Stomach smooth muscle (tissue), 2 donors: Measurements from ENCODE around the gene ARAP1.
A peak's percentile ranks its signal among the peaks of the same experiment; 100 is the strongest.

Experiments used
- H3K27ac ChIP-seq: one replicate; pipeline ENCODE4 v1.7.0; 2013; ENCODE audit warnings: mild to moderate bottlenecking, low read length, inconsistent platforms
- H3K27me3 ChIP-seq, 2 donors: one replicate each; pipeline ENCODE4 v1.7.0; 2013; ENCODE audit warnings: low read length in 2 of 2; ENCODE audit not compliant: insufficient read depth in 2 of 2, control insufficient read depth in 1 of 2
- H3K36me3 ChIP-seq, 2 donors: one replicate each; pipeline ENCODE4 v1.7.0; 2013; ENCODE audit warnings: low read length in 2 of 2; ENCODE audit not compliant: control insufficient read depth in 2 of 2, insufficient read depth in 2 of 2
- H3K4me1 ChIP-seq: one replicate; pipeline ENCODE4 v1.7.0; 2013; ENCODE audit warnings: low read length; ENCODE audit not compliant: control insufficient read depth, insufficient read depth
- H3K4me3 ChIP-seq, 2 donors: one replicate each; pipeline ENCODE4 v1.7.0; 2013; ENCODE audit warnings: low read length in 2 of 2
- H3K9ac ChIP-seq, 2 donors: one replicate each; pipeline ENCODE4 v1.7.0; 2013; ENCODE audit warnings: low read length in 2 of 2, mild to moderate bottlenecking in 1 of 2
- H3K9me3 ChIP-seq, 2 donors: one replicate each; pipeline ENCODE4 v1.7.0; 2013; ENCODE audit warnings: low read length in 2 of 2; ENCODE audit not compliant: control insufficient read depth in 2 of 2
- donor health status: healthy.
- donor health status: Pancreatic carcinoma.

The ARAP1 gene

GRCh38 chr11:72727521-72727920 lies 24.7 kb downstream of the ARAP1 start:
- Histone ChIP-seq H3K9ac (no peak overlapping the region), H3K27ac (no peak overlapping the region), H3K4me3 (no peak overlapping the region), H3K9me3 (no peaks in the 10 kb centered on the region), H3K4me1 (peaks cover 18% of the 10 kb centered on the region), H3K36me3 (no peaks in the 10 kb centered on the region), H3K27me3 (no peaks in the 10 kb centered on the region)

- no peaks in the 10 kb centered on the region for H3K27me3 ChIP-seq
- H3K4me3 ChIP-seq = no peak overlapping the region
- H3K36me3 ChIP-seq = no peaks in the 10 kb centered on the region
- no peaks in the 10 kb centered on the region for H3K9me3 ChIP-seq
- no peak overlapping the region for H3K27ac ChIP-seq
- H3K4me1 ChIP-seq = peaks cover 22% of the 10 kb centered on the region
- H3K9ac ChIP-seq = no peak overlapping the region
Observed at GRCh38 chr11:72726266-72727220, 25.7 kb downstream of the ARAP1 start.

GRCh38 chr11:72725724-72726028 lies 26.5 kb downstream of the ARAP1 start:
- Histone ChIP-seq H3K27ac (no peak overlapping the region), H3K36me3 (no peaks in the 10 kb centered on the region), H3K27me3 (no peaks in the 10 kb centered on the region), H3K4me3 (no peak overlapping the region), H3K9ac (no peak overlapping the region), H3K9me3 (no peaks in the 10 kb centered on the region), H3K4me1 (peaks cover 30% of the 10 kb centered on the region)

GRCh38 chr11:72724851-72725723 lies 27.1 kb downstream of the ARAP1 start:
- peaks cover 35% of the 10 kb centered on the region for H3K4me1 ChIP-seq
- no peaks in the 10 kb centered on the region for H3K36me3 ChIP-seq
- H3K27me3 ChIP-seq = no peaks in the 10 kb centered on the region
- H3K27ac ChIP-seq = no peak overlapping the region
- H3K9ac ChIP-seq = no peak overlapping the region
- H3K9me3 ChIP-seq = no peaks in the 10 kb centered on the region
- no peak overlapping the region for H3K4me3 ChIP-seq

GRCh38 chr11:72724021-72724551 lies 28.1 kb downstream of the ARAP1 start:
- Histone ChIP-seq H3K27ac (no peak overlapping the region), H3K4me1 (peaks cover 45% of the 10 kb centered on the region), H3K9ac (no peak overlapping the region), H3K9me3 (no peaks in the 10 kb centered on the region), H3K27me3 (no peaks in the 10 kb centered on the region), H3K36me3 (no peaks in the 10 kb centered on the region), H3K4me3 (no peak overlapping the region)

GRCh38 chr11:72723508-72723907 lies 28.7 kb downstream of the ARAP1 start:
- peaks cover 0 to 2% of the 10 kb centered on the region in 2 donors for H3K36me3 ChIP-seq

GRCh38 chr11:72722050-72722748 lies 30.0 kb downstream of the ARAP1 start:
- Histone ChIP-seq H3K4me3 (peak overlapping the region; percentile 91 to 93), H3K9ac (peak overlapping the region; percentile 86 to 88), H3K9me3 (no peaks in the 10 kb centered on the region), H3K27me3 (no peaks in the 10 kb centered on the region), H3K36me3 (peaks cover 2 to 3% of the 10 kb centered on the region in 2 donors), H3K27ac (peak overlapping the region; percentile 69), H3K4me1 (peaks cover 51% of the 10 kb centered on the region)

More at GRCh38 chr11:72723508-72723907, 28.7 kb downstream of the ARAP1 start:
- Histone ChIP-seq H3K27me3 (no peaks in the 10 kb centered on the region), H3K4me3 (no peak overlapping the region), H3K4me1 (peaks cover 51% of the 10 kb centered on the region), H3K9ac (no peak overlapping the region), H3K27ac (no peak overlapping the region), H3K9me3 (no peaks in the 10 kb centered on the region)

- no peaks in the 10 kb centered on the region for H3K9me3 ChIP-seq
- peaks cover 56% of the 10 kb centered on the region for H3K4me1 ChIP-seq
- H3K27ac ChIP-seq = peak overlapping the region; percentile 69
- peak overlapping the region; percentile 91 to 93 for H3K4me3 ChIP-seq
- H3K9ac ChIP-seq = peak overlapping the region; percentile 86 to 88
- H3K27me3 ChIP-seq = no peaks in the 10 kb centered on the region
- peaks cover 3% of the 10 kb centered on the region in 2 donors for H3K36me3 ChIP-seq
Observed at GRCh38 chr11:72721689-72722049, 30.5 kb downstream of the ARAP1 start.

GRCh38 chr11:72721276-72721675 lies 30.9 kb downstream of the ARAP1 start:
- no peaks in the 10 kb centered on the region for H3K27me3 ChIP-seq
- peak overlapping the region; percentile 69 for H3K27ac ChIP-seq
- H3K4me1 ChIP-seq = peaks cover 60% of the 10 kb centered on the region
- peak overlapping the region; percentile 86 to 88 for H3K9ac ChIP-seq
- no peaks in the 10 kb centered on the region for H3K9me3 ChIP-seq
- H3K4me3 ChIP-seq = peak overlapping the region; percentile 91 to 93
- H3K36me3 ChIP-seq = peaks cover 3% of the 10 kb centered on the region in 2 donors

GRCh38 chr11:72720784-72721183 lies 31.4 kb downstream of the ARAP1 start:
- Histone ChIP-seq H3K27me3 (no peaks in the 10 kb centered on the region), H3K4me1 (peaks cover 61% of the 10 kb centered on the region), H3K36me3 (peaks cover 3% of the 10 kb centered on the region in 2 donors), H3K4me3 (peak overlapping the region; percentile 91 to 93), H3K9ac (peak overlapping the region; percentile 86 to 88), H3K27ac (no peak overlapping the region), H3K9me3 (no peaks in the 10 kb centered on the region)
